Left cardiac atrium (tissue), 4 donors: Measurements from ENCODE around the gene L3MBTL2. TPM values are rescaled to one million over a fixed set of nuclear protein-coding genes. Genes with fewer than 3 reads are reported as not detected.

Experiments
- ATAC-seq, 2 donors: fragments of 200-7000 bp; cut with Tn5 transposase; one replicate each; pipeline ENCODE4 v1.9.1; 2020; ENCODE audit warnings: mild to moderate bottlenecking in 2 of 2, moderate library complexity in 2 of 2
- DNase-seq: peaks from one replicate; pipeline ENCODE4 v3.0.0-alpha.2; 2020
- intact Hi-C, 2 donors: fragments of 100-400 bp; cut with DNase I; formaldehyde crosslinking; loops; one replicate each; pipeline versions ENCODE4 v1.14.1 to v1.15.1; 2022 to 2023
- microRNA-seq, 2 donors: library from miRNA; unstranded; fragments of <30 nt; microRNA quantifications; one replicate each; pipeline ENCODE4 v1.2.0, GENCODE V29; 2020
- total RNA-seq, 2 donors: library from RNA; stranded (reverse); fragmentation: NEBNext Ultra II Directional; extraction: Animal tissue kit (Norgen Biotek cat#: 25700); gene quantifications; one replicate each; pipeline ENCODE4 v1.2.1, GENCODE V29; 2021
- donor health status: DM: no; HTN: yes; CAD: no.
- donor health status: DM: no; HTN: yes; CAD: no; lungs with severe emphysema.
- donor health status: DM: yes; HTN: yes; CAD: no.
- donor health status: Dilated cardiomyopathy.

The L3MBTL2 gene
- total RNA-seq, 2 donors from 2014 or later: 13.6 to 15.4 TPM

GRCh38 chr22:41260871-41261270 is 55.8 kb downstream of the L3MBTL2 start:
- DNase-seq (peak; percentile 77), ATAC-seq (peak; percentile 92)
- intact Hi-C loops: no loop called here

- DNase-seq (peak; percentile 48), ATAC-seq (peak; percentile 58 to 73)
- intact Hi-C loops: no loop called here
Measured at GRCh38 chr22:41261541-41262249, 56.6 kb downstream of the L3MBTL2 start.

- intact Hi-C loops: no loop called here
- ATAC-seq: no peak
Measured at GRCh38 chr22:41262250-41262765, 57.2 kb downstream of the L3MBTL2 start.

GRCh38 chr22:41263704-41264103 is 58.6 kb downstream of the L3MBTL2 start:
- DNase-seq: no peak
- ATAC-seq: no peak
- intact Hi-C loops: no loop called here

More at GRCh38 chr22:41262250-41262765, 57.2 kb downstream of the L3MBTL2 start:
- DNase-seq: no peak

GRCh38 chr22:41264408-41264941 is 59.4 kb downstream of the L3MBTL2 start:
- intact Hi-C loops: no loop called here
- no peak for ATAC-seq
- DNase-seq: no peak

- intact Hi-C loops: no loop called here
- ATAC-seq (no peak), DNase-seq (no peak)
Measured at GRCh38 chr22:41267958-41268357, 62.8 kb downstream of the L3MBTL2 start.

- ATAC-seq: no peak
- DNase-seq: no peak
- intact Hi-C loops: no loop called here
Measured at GRCh38 chr22:41271787-41272186, 66.7 kb downstream of the L3MBTL2 start.

GRCh38 chr22:41273128-41273527 is 68.0 kb downstream of the L3MBTL2 start:
- intact Hi-C loops: no loop called here
- DNase-seq: no peak
- peak; percentile 20 to 38 for ATAC-seq

GRCh38 chr22:41274856-41275255 is 69.7 kb downstream of the L3MBTL2 start:
- intact Hi-C loops: no loop called here
- DNase-seq: no peak
- peak in 1 of 2 donors; percentile 68 for ATAC-seq

- ATAC-seq (no peak), DNase-seq (no peak)
- intact Hi-C loops: no loop called here
Measured at GRCh38 chr22:41280065-41280464, 75.0 kb downstream of the L3MBTL2 start.

GRCh38 chr22:41280854-41281253 is 75.7 kb downstream of the L3MBTL2 start:
- intact Hi-C loops: no loop called here
- ATAC-seq: no peak
- DNase-seq: no peak

Small RNA genes lying within 50 kb of the gene (microRNA-seq; reads per million reads assigned to microRNA genes)
- gene MIR6889: 0 reads per million in 2 donors

Other genes with a start within 250 kb of the L3MBTL2 start
- gene EP300, start 112.7 kb upstream of the L3MBTL2 start, total RNA-seq: 10 to 100 TPM; 28.6 to 31.5 TPM
- 10 to 100 TPM in 1 of 2 donors, 1 to 10 TPM in 1; 7.7 to 14.4 TPM for gene CHADL, start 35.6 kb downstream of the L3MBTL2 start, total RNA-seq
- gene RANGAP1, start 80.9 kb downstream of the L3MBTL2 start, total RNA-seq: 10 to 100 TPM; 33.7 to 34.0 TPM
- gene ZC3H7B, start 96.2 kb downstream of the L3MBTL2 start, total RNA-seq: 10 to 100 TPM; 35.0 to 39.3 TPM
- 10 to 100 TPM; 14.0 to 24.5 TPM for gene TEF, start 176.6 kb downstream of the L3MBTL2 start, total RNA-seq
- 10 to 100 TPM; 57.4 to 63.1 TPM for gene TOB2, start 241.5 kb downstream of the L3MBTL2 start, total RNA-seq